Activated CD4-positive, alpha-beta T cell treated with anti-CD3 and anti-CD28 coated beads, Interleukin-10, Interleukin-2, amounts not matched to agents 100 ng/mL and 50 ng/mL, durations not matched to agents 16 hours and 8 hours (primary cell): ENCODE results near the gene GPRIN3.
A peak's percentile ranks its signal among the peaks of the same experiment; 100 is the strongest.
"Not testable (repeated sequence)": the region's sequence is repeated elsewhere in the genome, so short reads cannot be mapped to it uniquely, and the experiment has no call there.

Experiments used
- DNase-seq: peaks from one replicate; pipeline ENCODE4 v3.0.0-alpha.2; 2020

GPRIN3 gene

GRCh38 chr4:89254347-89254746 is 53.3 kb downstream of the GPRIN3 start:
- not testable (repeated sequence) for DNase-seq

DNA sequence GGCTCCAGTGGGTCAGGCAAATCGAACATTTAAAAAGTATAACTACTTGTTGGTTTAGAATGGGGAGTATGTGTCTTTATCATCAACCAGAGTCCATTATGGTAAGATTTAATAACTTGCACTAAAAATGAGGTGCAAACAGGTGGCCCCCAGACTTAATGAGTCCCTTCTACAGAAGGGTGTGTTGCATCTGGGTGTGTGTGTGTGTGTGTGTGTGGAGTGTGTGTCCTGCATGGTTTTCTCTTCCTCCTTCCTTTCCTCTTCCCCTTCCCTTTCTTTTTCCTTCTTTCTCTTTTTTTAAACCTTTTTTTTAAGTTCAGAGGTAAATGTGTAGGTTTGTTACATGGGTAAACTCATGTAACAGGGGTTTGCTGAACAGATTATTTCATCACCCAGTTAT is 53.7 kb downstream of the GPRIN3 start:
- no peak for DNase-seq

- no peak for DNase-seq
Measured at GRCh38 chr4:89253311-89253710, 54.3 kb downstream of the GPRIN3 start.

- no peak for DNase-seq
Measured at GRCh38 chr4:89251396-89251795, 56.2 kb downstream of the GPRIN3 start.

GRCh38 chr4:89249716-89250361 is 57.8 kb downstream of the GPRIN3 start:
- DNase-seq, result no peak

- no peak for DNase-seq
Measured at GRCh38 chr4:89249313-89249712, 58.3 kb downstream of the GPRIN3 start.

- no peak for DNase-seq
Measured at GRCh38 chr4:89248879-89249281, 58.7 kb downstream of the GPRIN3 start.

GRCh38 chr4:89247951-89248350 is 59.6 kb downstream of the GPRIN3 start:
- DNase-seq, result no peak

- no peak for DNase-seq
Measured at GRCh38 chr4:89245459-89245858, 62.1 kb downstream of the GPRIN3 start.

DNA sequence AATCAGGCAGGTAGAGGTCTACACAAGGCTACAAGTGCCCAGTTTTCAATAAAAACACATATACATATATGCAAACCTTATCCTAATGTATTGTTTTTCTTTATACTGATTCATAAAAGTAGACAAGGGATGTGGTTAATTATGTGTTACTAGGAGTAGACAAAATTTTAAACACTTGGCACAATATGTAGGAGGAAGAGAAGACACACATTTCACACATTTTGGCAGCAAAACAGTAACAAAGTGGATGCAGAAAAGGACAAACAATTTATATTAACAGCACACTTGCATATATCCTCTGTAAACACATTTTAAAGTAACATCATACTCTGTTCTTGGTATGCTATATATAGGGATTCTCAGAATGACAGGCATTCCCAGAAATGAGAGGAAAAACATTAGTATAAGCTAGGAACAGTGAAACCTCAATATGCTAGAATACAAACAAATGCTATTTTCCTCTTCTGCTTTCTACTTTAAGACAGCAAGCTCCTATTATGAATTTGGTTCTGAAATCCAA is 63.8 kb downstream of the GPRIN3 start:
- DNase-seq, result peak; percentile 21

- peak; percentile 52 for DNase-seq
Measured at GRCh38 chr4:89242864-89243732, 64.5 kb downstream of the GPRIN3 start.

- no peak for DNase-seq
Measured at GRCh38 chr4:89242216-89242615, 65.4 kb downstream of the GPRIN3 start.

- DNase-seq, result no peak
Measured at GRCh38 chr4:89230271-89230670, 77.3 kb downstream of the GPRIN3 start.

DNA sequence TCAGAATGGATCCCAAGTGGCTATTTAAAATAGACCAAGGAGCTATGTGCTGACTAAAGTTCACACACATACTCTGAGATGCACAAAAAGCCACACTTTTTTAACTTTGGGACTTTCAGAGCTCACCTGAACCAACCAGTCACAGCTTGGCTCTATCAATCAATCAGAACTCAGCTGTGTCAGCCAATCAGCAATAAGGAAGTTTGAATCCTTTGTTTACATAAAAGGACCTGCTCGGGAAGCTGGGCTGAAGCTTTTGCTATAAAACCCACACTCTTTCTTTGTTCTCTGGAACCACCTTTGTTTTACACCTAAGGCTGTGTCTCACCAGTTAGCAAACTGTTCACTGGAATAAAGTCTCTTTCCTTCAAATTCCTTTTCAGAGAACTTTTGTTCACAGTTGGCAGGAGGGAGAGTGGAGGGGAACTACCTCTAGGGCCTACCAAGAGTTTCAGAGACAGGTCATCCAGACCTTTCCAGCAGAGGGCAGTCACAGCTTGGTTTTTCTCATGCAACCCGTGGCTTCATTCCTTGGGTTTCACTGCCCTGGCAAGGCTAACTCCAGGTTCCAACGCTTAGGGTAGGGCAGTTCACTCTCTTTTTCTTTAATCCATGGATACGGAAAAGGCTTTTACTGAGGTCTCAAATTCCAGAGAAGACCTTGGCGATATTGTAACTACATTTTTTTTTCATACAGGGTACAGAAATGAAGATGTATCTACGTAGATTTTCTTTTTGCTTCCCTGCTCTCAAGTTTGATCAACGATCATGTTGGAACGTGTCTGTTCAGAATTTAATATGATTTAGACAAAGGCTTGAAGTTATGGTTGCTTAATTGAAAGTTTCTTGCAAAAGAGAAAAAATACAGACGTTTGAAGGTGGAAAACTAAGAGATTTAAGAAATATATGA is 80.7 kb downstream of the GPRIN3 start:
- peak; percentile 85 for DNase-seq

DNA sequence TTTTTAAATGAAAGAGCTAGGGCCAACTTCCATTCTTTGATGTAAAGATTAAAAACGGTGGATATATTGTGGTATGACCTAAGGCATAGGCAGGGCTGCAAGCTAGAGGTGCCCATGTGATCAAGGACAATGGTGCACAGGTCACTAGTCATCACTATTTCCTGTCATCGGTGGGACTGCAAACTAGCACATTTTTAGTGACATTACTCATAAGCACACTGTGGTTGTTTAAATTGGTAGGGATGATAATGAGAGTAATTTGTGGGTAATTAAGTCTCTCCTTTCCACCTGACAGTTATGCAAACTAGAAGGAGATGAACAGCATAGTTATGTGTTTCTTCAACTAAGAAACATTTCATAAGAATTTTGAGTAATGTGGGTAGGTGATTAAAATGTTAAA is 85.4 kb downstream of the GPRIN3 start:
- peak; percentile 71 for DNase-seq

- no peak for DNase-seq
Measured at GRCh38 chr4:89221167-89221867, 86.3 kb downstream of the GPRIN3 start.

DNA sequence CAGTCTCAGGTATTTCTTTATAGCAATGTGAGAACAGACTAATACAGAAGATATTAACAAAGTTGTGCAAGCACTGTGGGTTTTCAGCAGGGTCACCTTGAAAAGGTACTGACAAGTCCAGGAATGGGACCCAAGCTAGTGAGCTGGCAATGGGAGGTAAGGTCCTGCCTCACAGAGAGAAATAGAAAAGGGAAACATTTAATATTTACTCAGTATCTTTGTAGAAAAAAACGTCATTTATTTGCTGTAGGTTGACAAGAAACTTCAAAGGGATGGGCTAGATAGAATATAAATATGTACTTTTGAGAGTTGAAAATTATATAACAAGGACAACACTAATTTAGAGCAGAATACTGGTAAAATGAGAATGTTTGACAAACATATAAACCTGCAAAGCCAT is 89.0 kb downstream of the GPRIN3 start:
- DNase-seq, result no peak

GRCh38 chr4:89217604-89218003 is 90.0 kb downstream of the GPRIN3 start:
- no peak for DNase-seq

GRCh38 chr4:89216866-89217265 is 90.7 kb downstream of the GPRIN3 start:
- no peak for DNase-seq

- no peak for DNase-seq
Measured at GRCh38 chr4:89216422-89216821, 91.2 kb downstream of the GPRIN3 start.

- DNase-seq, result no peak
Measured at GRCh38 chr4:89215736-89216135, 91.9 kb downstream of the GPRIN3 start.

- DNase-seq, result no peak
Measured at GRCh38 chr4:89214308-89214707, 93.3 kb downstream of the GPRIN3 start.

DNA sequence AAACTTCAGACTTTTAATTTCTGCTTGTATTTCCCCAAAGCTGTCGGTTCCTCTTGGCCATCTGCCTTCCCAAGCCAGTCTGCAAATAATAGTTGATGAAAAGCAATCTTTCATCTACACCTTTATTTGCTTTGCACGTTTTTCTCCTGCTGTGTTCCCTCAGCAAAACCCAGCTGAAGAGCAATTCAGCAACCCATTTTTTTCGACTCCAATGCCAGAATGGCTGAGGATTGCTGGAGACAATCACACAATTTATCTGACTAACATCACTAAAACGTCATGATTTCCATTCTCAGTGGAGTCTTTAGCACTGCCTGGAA is 94.3 kb downstream of the GPRIN3 start:
- DNase-seq, result no peak
